Measurements from ENCODE around the gene GPR171.

GPR171 gene

DNA sequence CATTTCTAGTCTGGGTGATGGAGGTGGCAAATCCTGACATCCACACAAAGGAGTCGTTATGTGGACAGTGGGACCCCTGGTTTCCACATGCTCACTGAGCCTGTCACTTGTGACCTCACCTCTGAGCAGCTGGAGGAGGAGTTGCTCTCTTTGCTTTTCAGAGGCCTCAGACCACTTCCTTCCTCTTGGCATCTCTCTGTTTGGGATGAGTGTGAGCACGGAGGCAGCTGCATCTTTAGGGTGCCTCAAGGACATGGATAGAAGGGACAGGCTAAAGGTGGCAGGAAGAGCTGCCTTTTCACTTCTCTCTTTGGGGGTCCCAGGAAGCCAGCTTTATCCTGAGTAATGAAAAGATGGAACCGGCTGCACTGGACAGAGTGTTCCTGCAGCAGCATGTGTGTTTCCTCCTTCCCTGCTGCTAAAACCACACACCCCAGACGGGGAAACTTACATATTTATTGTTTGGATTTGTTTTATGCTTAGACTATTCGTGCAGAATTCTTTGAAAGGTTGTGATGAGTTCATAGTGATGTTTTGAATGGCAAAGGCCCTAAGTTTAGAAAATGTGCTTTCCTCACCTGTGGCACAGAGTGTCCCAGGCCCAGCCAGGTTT, 31.8 kb downstream of the GPR171 start:
- DNase-seq, result peak; percentile 20

GRCh38 chr3:151169948-151170679, 32.9 kb downstream of the GPR171 start:
- DNase-seq, result peak; percentile 34

GRCh38 chr3:151169262-151169947, 33.6 kb downstream of the GPR171 start:
- no peak for DNase-seq

DNA sequence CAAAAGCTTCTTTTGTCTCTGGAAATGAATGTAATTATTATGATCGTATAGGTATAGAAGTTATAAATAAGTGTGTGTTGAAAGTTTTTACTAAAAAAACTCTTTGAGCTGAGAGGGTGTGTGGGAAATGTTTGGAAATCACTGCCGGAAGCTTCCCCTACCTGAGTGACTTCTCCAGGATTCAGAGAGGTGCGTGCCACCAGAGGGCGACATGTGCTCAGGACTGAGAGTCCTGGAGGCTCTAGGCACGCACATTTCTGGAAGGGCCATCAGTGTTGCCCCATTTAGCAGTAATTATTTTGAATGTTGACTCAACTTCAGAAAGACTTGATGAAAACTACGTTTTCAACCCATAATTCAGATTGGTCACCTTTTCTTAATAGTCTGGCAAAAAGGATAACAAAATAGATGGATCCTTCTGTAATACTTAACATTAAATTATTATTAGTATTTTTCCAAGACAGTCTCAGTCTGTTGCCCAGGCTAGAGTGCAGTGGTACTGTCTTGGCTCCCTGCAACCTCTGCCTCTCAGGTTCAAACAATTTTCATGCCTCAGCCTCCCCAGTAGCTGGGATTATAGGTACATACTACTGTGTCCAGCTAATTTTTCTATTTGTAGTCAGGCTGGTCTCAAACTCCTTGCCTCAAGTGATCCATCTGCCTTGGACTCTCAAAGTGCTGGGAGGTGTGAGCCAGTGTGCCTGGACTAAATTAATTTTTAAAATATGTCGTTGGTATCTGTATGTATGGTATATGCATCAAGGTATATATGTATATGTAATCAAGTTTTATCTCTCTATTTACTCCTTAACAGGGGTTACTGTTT, 34.5 kb downstream of the GPR171 start:
- peak; percentile 69 for DNase-seq

GRCh38 chr3:151166161-151166560, 36.9 kb downstream of the GPR171 start:
- DNase-seq, result no peak

GRCh38 chr3:151165226-151165625, 37.8 kb downstream of the GPR171 start:
- no peak for DNase-seq

DNA sequence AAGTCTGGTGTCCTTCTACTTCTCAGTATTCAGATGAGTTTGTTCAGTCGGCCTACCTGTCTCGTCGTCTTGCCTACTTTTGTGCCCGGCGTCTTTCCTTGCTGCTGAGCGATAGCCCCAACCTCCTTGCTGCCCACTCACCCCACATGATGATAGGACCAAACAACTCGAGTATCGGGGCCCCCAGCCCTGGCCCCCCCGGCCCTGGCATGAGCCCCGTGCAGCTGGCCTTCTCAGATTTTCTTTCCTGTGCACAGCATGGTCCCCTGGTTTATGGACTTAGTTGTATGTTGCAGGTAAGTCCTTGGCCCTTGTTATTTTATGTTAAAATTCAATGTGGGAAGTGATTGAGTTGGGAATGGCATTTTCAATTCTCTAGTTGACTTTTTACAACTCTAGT, 43.2 kb downstream of the GPR171 start:
- DNase-seq, result no peak

GRCh38 chr3:151156618-151157216, 46.3 kb downstream of the GPR171 start:
- no peak for DNase-seq

GRCh38 chr3:151155409-151156128, 47.4 kb downstream of the GPR171 start:
- no peak for DNase-seq

- DNase-seq, result no peak
These were observed 48.5 kb downstream of the GPR171 start for GRCh38 chr3:151154566-151154965.

DNA sequence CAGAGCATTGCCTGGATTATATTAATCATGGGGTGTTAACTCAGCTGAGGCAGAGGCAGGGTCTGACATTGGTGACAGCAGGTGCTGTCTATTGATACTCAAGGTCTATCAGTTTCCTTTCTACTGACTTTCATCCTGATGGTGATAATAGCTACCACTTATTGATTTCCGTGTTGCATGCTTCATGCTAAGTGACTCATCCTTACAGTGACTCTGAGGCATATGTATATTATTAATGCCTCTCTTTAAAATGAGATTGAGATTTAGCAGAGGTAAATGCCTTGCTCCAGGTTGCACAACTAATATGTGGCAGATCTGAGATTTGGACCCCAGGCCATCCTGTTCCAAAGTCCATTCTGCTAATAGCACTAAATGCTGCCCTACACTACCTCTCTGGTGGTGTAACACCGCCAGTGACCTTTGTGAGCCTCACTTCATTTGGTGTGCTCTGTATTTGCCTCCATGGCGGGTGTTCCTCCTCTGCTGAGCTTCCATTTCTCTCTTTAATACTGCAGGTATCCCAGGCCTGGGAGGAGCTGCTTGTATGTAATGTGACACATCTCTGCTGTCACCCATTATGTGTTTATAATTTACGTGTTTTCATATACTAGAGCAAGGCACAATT, 50.4 kb downstream of the GPR171 start:
- no peak for DNase-seq
